GM13976 (cell line): ENCODE measurements around the gene ERN2.
"Not testable (repeated sequence)": the region's sequence is repeated elsewhere in the genome, so short reads cannot be mapped to it uniquely, and the experiment has no call there.

Source experiments
- DNase-seq: peaks from one replicate; pipeline ENCODE4 v3.0.0; 2012; ENCODE audit warnings: low spot score
- CTCF ChIP-seq: IDR thresholded peaks from 2 replicates; pipeline ENCODE4 v1.5.1; 2012; ENCODE audit warnings: borderline replicate concordance, mild to moderate bottlenecking; ENCODE audit not compliant: insufficient read depth; ENCODE audit errors: extremely low read depth, missing control alignments, control extremely low read depth
- in situ Hi-C: fragments of 300-500 bp; cut with MboI; formaldehyde crosslinking; loops from one replicate; pipeline ENCODE4 v1.12.0; 2022; ENCODE audit warnings: low sequenced_read_pairs, mixed read lengths, inconsistent platforms; ENCODE audit not compliant: unreplicated experiment

ERN2 gene

GRCh38 chr16:23712976-23713375 lies at the start of gene ERN2:
ERN2 (minus strand) TSS chr16:23713222; CDS start chr16:23713187, 35 bp downstream.
- in situ Hi-C loops = no loop called here
- TF ChIP-seq CTCF = no peak
- DNase-seq = no peak

- DNase-seq = no peak
- in situ Hi-C loops = no loop called here
- no peak for TF ChIP-seq CTCF
Measured at GRCh38 chr16:23757937-23758619, 45.1 kb upstream of the ERN2 start.

- in situ Hi-C loops = no loop called here
- no peak for DNase-seq
- no peak for TF ChIP-seq CTCF
Measured at GRCh38 chr16:23757116-23757515, 44.1 kb upstream of the ERN2 start.

- DNase-seq = no peak
- in situ Hi-C loops = no loop called here
- TF ChIP-seq CTCF = no peak
Measured at GRCh38 chr16:23755484-23755809, 42.4 kb upstream of the ERN2 start.

GRCh38 chr16:23754594-23755483 lies 41.8 kb upstream of the ERN2 start, which contains the start of gene CHP2:
CHP2 (plus strand) TSS chr16:23755026; CDS start chr16:23755050, 24 bp downstream.
- in situ Hi-C loops = no loop called here
- TF ChIP-seq CTCF = no peak
- peak; percentile 55 for DNase-seq

- no peak for TF ChIP-seq CTCF
- DNase-seq = no peak
- in situ Hi-C loops = no loop called here
Measured at GRCh38 chr16:23753908-23754593, 41.0 kb upstream of the ERN2 start.

- in situ Hi-C loops, DNase-seq: not testable (repeated sequence)
Measured at GRCh38 chr16:23751053-23751452, 38.0 kb upstream of the ERN2 start.
